IMR-90 (cell line): Measurements from ENCODE around the gene CDC73. TPM values are rescaled to one million over a fixed set of nuclear protein-coding genes. Genes with fewer than 3 reads are reported as not detected.

Source experiments
- ATAC-seq: fragments of 200-7000 bp; cut with Tn5 transposase; 2 replicates; pipeline ENCODE4 v1.9.1; 2020; ENCODE audit warnings: low read depth, mild to moderate bottlenecking, moderate library complexity
- BruUV-seq: library from RNA; stranded (reverse); fragments of 400-500 nt; replicated peaks from 2 replicates; lab custom pipeline; 2021; lab: Mats Ljungman, UMichigan
- CTCF ChIA-PET: fragments of 300-600 bp; formaldehyde crosslinking; extraction: SDS; loops from one replicate; lab custom pipeline; 2021; ENCODE audit warnings: antibody characterized with exemption; lab: Yijun Ruan, JAX
- POLR2A ChIA-PET: fragments of 300-600 bp; sonication (Branson Sonifier 250); formaldehyde crosslinking; loops from one replicate; lab custom pipeline; 2022; ENCODE audit warnings: antibody characterized with exemption; ENCODE audit not compliant: unreplicated experiment; lab: Charles Lee
- DNase-seq: peaks from one replicate; pipeline ENCODE4 v3.0.0; 2013
- H2AFZ ChIP-seq: replicated peaks from 2 replicates; pipeline ENCODE3; 2013; ENCODE audit warnings: low read length, mild to moderate bottlenecking; ENCODE audit not compliant: poor library complexity
- H2AK5ac ChIP-seq: 2 replicates; pipeline ENCODE4 v1.6.1; 2013; ENCODE audit warnings: low read depth, low read length, inconsistent platforms
- H2AK9ac ChIP-seq: replicated peaks from 2 replicates; pipeline ENCODE3; 2013; ENCODE audit warnings: mild to moderate bottlenecking, low read depth, low read length, moderate library complexity; ENCODE audit not compliant: poor library complexity
- H2BK120ac ChIP-seq: 2 replicates; pipeline ENCODE4 v1.6.1; 2013; ENCODE audit warnings: low read depth, low read length, inconsistent platforms
- H2BK15ac ChIP-seq: 3 replicates; pipeline ENCODE4 v1.6.1; 2013; ENCODE audit warnings: low read depth, low read length, inconsistent platforms
- H2BK20ac ChIP-seq: 2 replicates; pipeline ENCODE4 v1.6.1; 2013; ENCODE audit warnings: low read depth, mild to moderate bottlenecking, inconsistent platforms, low read length, moderate library complexity
- H2BK5ac ChIP-seq: 2 replicates; pipeline ENCODE4 v1.6.1; 2013; ENCODE audit warnings: mild to moderate bottlenecking, low read depth, low read length, inconsistent platforms; ENCODE audit not compliant: poor library complexity, severe bottlenecking
- H3K14ac ChIP-seq: replicated peaks from 2 replicates; pipeline ENCODE4 v1.6.1; 2013; ENCODE audit warnings: low read depth, low read length, inconsistent platforms
- H3K18ac ChIP-seq: 2 replicates; pipeline ENCODE4 v1.6.1; 2013; ENCODE audit warnings: low read depth, low read length, control low read depth
- H3K23ac ChIP-seq: 2 replicates; pipeline ENCODE4 v1.6.1; 2013; ENCODE audit warnings: low read depth, low read length, inconsistent platforms
- H3K27ac ChIP-seq: 2 replicates; pipeline ENCODE4 v1.5.1; 2013; ENCODE audit warnings: mild to moderate bottlenecking, control low read depth, low read length; ENCODE audit not compliant: insufficient read depth
- H3K27me3 ChIP-seq: 2 replicates; pipeline ENCODE4 v1.6.1; 2013; ENCODE audit warnings: low read length; ENCODE audit not compliant: control insufficient read depth, insufficient read depth
- H3K36me3 ChIP-seq: 2 replicates; pipeline ENCODE4 v1.6.1; 2013; ENCODE audit warnings: low read length, mixed read lengths; ENCODE audit not compliant: control insufficient read depth, insufficient read depth
- H3K4ac ChIP-seq: 2 replicates; pipeline ENCODE4 v1.6.1; 2013; ENCODE audit warnings: low read depth, low read length, inconsistent platforms
- H3K4me1 ChIP-seq: 2 replicates; pipeline ENCODE4 v1.6.1; 2013; ENCODE audit warnings: low read length, mixed read lengths; ENCODE audit not compliant: control insufficient read depth, insufficient read depth
- H3K4me2 ChIP-seq: 2 replicates; pipeline ENCODE4 v1.6.1; 2013; ENCODE audit warnings: low read depth, mild to moderate bottlenecking, control low read depth, low read length, moderate library complexity
- H3K4me3 ChIP-seq: 2 replicates; pipeline ENCODE4 v1.5.1; 2013; ENCODE audit warnings: low read depth, mild to moderate bottlenecking, control low read depth, low read length, moderate library complexity; ENCODE audit not compliant: insufficient read depth
- H3K56ac ChIP-seq: 2 replicates; pipeline ENCODE4 v1.6.1; 2013; ENCODE audit warnings: low read length, inconsistent platforms; ENCODE audit not compliant: insufficient read depth; ENCODE audit errors: extremely low read depth
- H3K79me1 ChIP-seq, 2 experiments: 2 replicates each; pipeline ENCODE4 v1.6.1; 2013; ENCODE audit warnings: low read length in 2 of 2, inconsistent platforms in 1 of 2, low read depth in 1 of 2
- H3K9ac ChIP-seq: 2 replicates; pipeline ENCODE4 v1.6.1; 2013; ENCODE audit warnings: low read depth, low read length, control low read depth
- H3K9me1 ChIP-seq: 2 replicates; pipeline ENCODE4 v1.6.1; 2013; ENCODE audit warnings: low read length, inconsistent platforms; ENCODE audit not compliant: insufficient read depth
- H3K9me3 ChIP-seq: 2 replicates; pipeline ENCODE4 v1.6.1; 2013; ENCODE audit warnings: low read length; ENCODE audit not compliant: control insufficient read depth, insufficient read depth
- H4K20me1 ChIP-seq: 2 replicates; pipeline ENCODE4 v1.6.1; 2013; ENCODE audit warnings: low read length, inconsistent platforms; ENCODE audit not compliant: insufficient read depth
- H4K5ac ChIP-seq: 2 replicates; pipeline ENCODE4 v1.6.1; 2013; ENCODE audit warnings: mild to moderate bottlenecking, low read depth, low read length, control low read depth
- H4K8ac ChIP-seq, 2 experiments: 2 replicates each; pipeline ENCODE4 v1.6.1; 2013; ENCODE audit warnings: low read depth in 2 of 2, low read length in 2 of 2, control low read depth in 1 of 2, inconsistent platforms in 1 of 2
- H4K91ac ChIP-seq: 2 replicates; pipeline ENCODE4 v1.6.1; 2013; ENCODE audit warnings: low read depth, low read length, inconsistent platforms; ENCODE audit not compliant: insufficient read depth
- CEBPB ChIP-seq: IDR thresholded peaks from 2 replicates; pipeline ENCODE4 v1.6.1; 2012; ENCODE audit warnings: low read depth, low read length, improper control_type of control experiment
- CHD1 ChIP-seq: IDR thresholded peaks from 2 replicates; pipeline ENCODE4 v1.6.1; 2012; ENCODE audit warnings: low read depth, low read length, improper control_type of control experiment
- FOS ChIP-seq: fragments of 150-350 bp; IDR thresholded peaks from 2 replicates; pipeline ENCODE4 v1.6.1; 2016; ENCODE audit warnings: low read depth, low read length
- MAFK ChIP-seq: IDR thresholded peaks from 2 replicates; pipeline ENCODE4 v1.6.1; 2012; ENCODE audit warnings: low read depth, low read length, improper control_type of control experiment
- MAZ ChIP-seq: IDR thresholded peaks from 2 replicates; pipeline ENCODE4 v1.6.1; 2012; ENCODE audit warnings: low read depth, mild to moderate bottlenecking, low read length, improper control_type of control experiment, moderate library complexity, borderline replicate concordance
- NFE2L2 ChIP-seq: fragments of 150-350 bp; IDR thresholded peaks from 2 replicates; pipeline ENCODE4 v1.6.1; 2016; ENCODE audit warnings: low read depth, mild to moderate bottlenecking, low read length
- POLR2A ChIP-seq: IDR thresholded peaks from 2 replicates; pipeline ENCODE4 v1.6.1; 2012; ENCODE audit warnings: mild to moderate bottlenecking, low read depth, low read length
- RAD21 ChIP-seq: IDR thresholded peaks from 2 replicates; pipeline ENCODE4 v1.6.1; 2012; ENCODE audit warnings: low read length, improper control_type of control experiment
- RCOR1 ChIP-seq: IDR thresholded peaks from 2 replicates; pipeline ENCODE4 v1.6.1; 2012; ENCODE audit warnings: mild to moderate bottlenecking, low read length, improper control_type of control experiment; ENCODE audit not compliant: insufficient replicate concordance
- SMC3 ChIP-seq: fragments of 150-350 bp; IDR thresholded peaks from 2 replicates; pipeline ENCODE4 v1.6.1; 2016; ENCODE audit warnings: low read depth, mild to moderate bottlenecking, antibody characterized with exemption, low read length, moderate library complexity
- USF2 ChIP-seq: fragments of 150-350 bp; IDR thresholded peaks from 2 replicates; pipeline ENCODE4 v1.6.1; 2017; ENCODE audit warnings: mild to moderate bottlenecking, antibody characterized with exemption, low read length, low read depth
- WGBS, 2 experiments: methylation state at CpG; one replicate each; pipeline versions ENCODE4 v1.1.5 to v1.1.7; 2013; ENCODE audit warnings: missing lambda C conversion rate in 2 of 2; ENCODE audit not compliant: insufficient read length in 1 of 2; ENCODE audit errors: extremely low coverage in 2 of 2; 5-methylcytosine and 5-hydroxymethylcytosine counted together
- dilution Hi-C: fragments of 300-500 bp; cut with HindIII; formaldehyde crosslinking; loops from one replicate; pipeline ENCODE4 v1.14.3; 2018; ENCODE audit warnings: low sequenced_read_pairs; ENCODE audit not compliant: unreplicated experiment
- in situ Hi-C: fragments of 300-500 bp; cut with MboI; formaldehyde crosslinking; loops from 3 replicates; pipeline ENCODE4 v1.14.3; 2019; ENCODE audit warnings: low sequenced_read_pairs, inconsistent platforms, mixed read lengths
- intact Hi-C: fragments of 100-400 bp; cut with micrococcal nuclease; formaldehyde crosslinking; loops from 2 replicates; pipeline ENCODE4 v1.10.0; 2022
- polyA plus RNA-seq, 3 experiments: library from polyadenylated mRNA; depleted of rRNA; stranded (reverse); fragments of >200 nt; gene quantifications; 2 replicates each; pipeline ENCODE4 v1.2.3, GENCODE V29; 2012; ENCODE audit warnings: low replicate concordance in 1 of 3
- total RNA-seq: library from RNA; depleted of rRNA; stranded (reverse); fragments of >200 nt; gene quantifications from 2 replicates; pipeline ENCODE4 v1.2.3, GENCODE V29; 2012
- TF ChIP-seq, protein P1 (sequence below): conservative IDR thresholded peaks from 2 replicates; pipeline ENCODE4 v1.5.1; 2012; ENCODE audit warnings: mild to moderate bottlenecking, low read depth, low read length, improper control_type of control experiment

CDC73 gene
- total and polyA plus RNA-seq, 2 of the 4 experiments (the other 2 are of a cell fraction), result 22.1 to 29.6 TPM

DNA sequence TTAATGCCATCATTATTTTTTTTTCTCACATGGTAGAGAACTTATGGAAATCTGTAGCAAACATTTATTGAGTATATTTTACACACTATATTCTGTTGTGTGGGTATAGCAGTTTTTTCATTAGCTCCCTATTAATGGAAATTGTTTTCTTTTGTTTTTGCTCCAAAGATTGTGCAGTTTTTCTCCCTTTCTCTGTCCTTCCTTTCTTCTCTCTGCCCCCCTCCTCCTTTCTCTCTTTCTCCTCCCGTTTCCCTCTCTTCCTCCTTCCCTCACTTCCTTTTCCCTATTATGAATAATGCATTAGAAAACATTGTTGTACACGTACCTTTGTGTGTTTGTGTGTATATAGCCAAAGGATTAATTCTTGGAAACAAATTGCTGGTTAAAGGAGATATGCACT is 20.6 kb downstream of the CDC73 start:
- Histone ChIP-seq H2BK120ac (no peak overlapping the region), H3K4me3 (no peak overlapping the region), H3K27ac (no peak overlapping the region), H2AFZ (no peak overlapping the region), H3K27me3 (no peaks in the 10 kb centered on the region), H4K20me1 (peaks cover 9% of the 10 kb centered on the region; the same call in 1 of the 2 replicates), H4K91ac (no peak overlapping the region), H4K8ac (no peak overlapping the region), H3K18ac (no peak overlapping the region), H3K4me2 (no peak overlapping the region), H2AK5ac (no peak overlapping the region), H3K4ac (no peak overlapping the region), H2BK5ac (peak overlapping the region; percentile 2), H3K36me3 (peaks cover 25% of the 10 kb centered on the region), H2BK20ac (no peak overlapping the region), H3K9me3 (no peaks in the 10 kb centered on the region), H4K5ac (no peak overlapping the region), H3K23ac (no peak overlapping the region), H3K4me1 (no peaks in the 10 kb centered on the region), H3K79me1 (peaks cover 19 to 28% of the 10 kb centered on the region in 2 experiments; a peak in 3 of 4 replicates), H2BK15ac (no peak overlapping the region), H3K56ac (no peak overlapping the region), H3K9me1 (no peaks in the 10 kb centered on the region), H3K14ac (no peak overlapping the region), H3K9ac (no peak overlapping the region), H2AK9ac (no peak overlapping the region)
- in situ Hi-C loops, result no loop called here
- intact Hi-C loops, result no loop called here
- TF ChIP-seq MAZ (no peak), USF2 (no peak), NFE2L2 (no peak), SMC3 (no peak), CEBPB (no peak), POLR2A (no peak), RCOR1 (no peak), CHD1 (no peak), MAFK (no peak), RAD21 (no peak), FOS (no peak)
- TF ChIP-seq, protein P1, sequence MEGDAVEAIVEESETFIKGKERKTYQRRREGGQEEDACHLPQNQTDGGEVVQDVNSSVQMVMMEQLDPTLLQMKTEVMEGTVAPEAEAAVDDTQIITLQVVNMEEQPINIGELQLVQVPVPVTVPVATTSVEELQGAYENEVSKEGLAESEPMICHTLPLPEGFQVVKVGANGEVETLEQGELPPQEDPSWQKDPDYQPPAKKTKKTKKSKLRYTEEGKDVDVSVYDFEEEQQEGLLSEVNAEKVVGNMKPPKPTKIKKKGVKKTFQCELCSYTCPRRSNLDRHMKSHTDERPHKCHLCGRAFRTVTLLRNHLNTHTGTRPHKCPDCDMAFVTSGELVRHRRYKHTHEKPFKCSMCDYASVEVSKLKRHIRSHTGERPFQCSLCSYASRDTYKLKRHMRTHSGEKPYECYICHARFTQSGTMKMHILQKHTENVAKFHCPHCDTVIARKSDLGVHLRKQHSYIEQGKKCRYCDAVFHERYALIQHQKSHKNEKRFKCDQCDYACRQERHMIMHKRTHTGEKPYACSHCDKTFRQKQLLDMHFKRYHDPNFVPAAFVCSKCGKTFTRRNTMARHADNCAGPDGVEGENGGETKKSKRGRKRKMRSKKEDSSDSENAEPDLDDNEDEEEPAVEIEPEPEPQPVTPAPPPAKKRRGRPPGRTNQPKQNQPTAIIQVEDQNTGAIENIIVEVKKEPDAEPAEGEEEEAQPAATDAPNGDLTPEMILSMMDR, result no peak
- dilution Hi-C loops, result no loop called here
- CTCF ChIA-PET, result interaction anchor here (0.7 kb wide), 1 partner anchor 556 kb away, joined by 3 read pairs; no protein-coding TSS in a partner anchor
- POLR2A ChIA-PET, result no interaction called here
- no CpG with 5 or more reads among the region's 2 CpGs for WGBS, 2 experiments
- DNase-seq (no peak), ATAC-seq (no peak)
- BruUV-seq, result no TSS peak
